ENCODE measurements around the gene SCFD2. TPM values are rescaled to one million over a fixed set of nuclear protein-coding genes. Genes with fewer than 3 reads are reported as not detected.

The SCFD2 gene
- total and polyA plus RNA-seq, 10 of the 15 experiments (the other 5 are each of a cell fraction or from before 2014, with no cell fraction given), result 4.8 to 37.6 (median 24.9) TPM

- H3K9ac ChIP-seq (ENCODE audit: control insufficient read depth, insufficient read depth, low read length), result no peak overlapping the region
- no peaks in the 10 kb centered on the region for H3K9me3 ChIP-seq (replicated peaks; ENCODE audit: control insufficient read depth, insufficient read depth, low read length)
- intact Hi-C loops (cut with micrococcal nuclease; ENCODE audit: unreplicated experiment), result no loop called here
- SMC1A ChIA-PET (ENCODE audit: uncharacterized antibody, unreplicated experiment), result no interaction called here
- RAD21 ChIA-PET (ENCODE audit: unreplicated experiment), result interaction anchor here (0.6 kb wide), 1 partner anchor 17 kb away, joined by 3 read pairs; no protein-coding TSS in a partner anchor
- H3K36me3 ChIP-seq (ENCODE audit: control insufficient read depth in 2 of 2, insufficient read depth in 2 of 2, low read length in 1 of 2), result no peaks in the 10 kb centered on the region
- H3K79me2 ChIP-seq (ENCODE audit: control insufficient read depth, insufficient read depth, low read length), result no peaks in the 10 kb centered on the region
- in situ Hi-C loops (cut with MboI), result no loop called here
- DNase-seq (ENCODE audit: low read depth, low spot score) (no peak), ATAC-seq (no peak), FAIRE-seq (no peak)
- H3K27me3 ChIP-seq (replicated peaks in 1 of 2; ENCODE audit: control insufficient read depth in 2 of 2, insufficient read depth in 2 of 2, low read length in 1 of 2), result no peaks in the 10 kb centered on the region
- WGBS (ENCODE audit: insufficient coverage, insufficient replicate concordance, low lambda C conversion rate, missing lambda C conversion rate), result 100% methylated on average over 6 of the region's 6 CpGs
- no peak overlapping the region for H3K4me2 ChIP-seq (ENCODE audit: control insufficient read depth, insufficient read depth)
- TF ChIP-seq NBN (IDR thresholded peaks at IDR 0.05) (no peak), YBX1 (IDR thresholded peaks at IDR 0.05) (no peak), RUNX3 (IDR thresholded peaks at IDR 0.05; ENCODE audit: low read length) (no peak), BRCA1 (IDR thresholded peaks at IDR 0.05; ENCODE audit: low read depth, low read length) (no peak), EZH2 (IDR thresholded peaks at IDR 0.05; ENCODE audit: borderline replicate concordance, control insufficient read depth, low read depth, low read length) (no peak), ZNF24 (IDR thresholded peaks at IDR 0.05) (no peak), BACH1 (IDR thresholded peaks at IDR 0.05; ENCODE audit: borderline replicate concordance) (no peak), SPI1 (IDR thresholded peaks at IDR 0.05; ENCODE audit: borderline replicate concordance, insufficient read depth, low read depth, low read length) (no peak), STAT3 (IDR thresholded peaks at IDR 0.05; ENCODE audit: low read depth, low read length) (no peak), BCL11A (IDR thresholded peaks at IDR 0.05; ENCODE audit: low read depth, low read length) (no peak)
- no peak overlapping the region for H3K4me3 ChIP-seq
- H2AFZ ChIP-seq (ENCODE audit: control insufficient read depth, low read depth, low read length), result no peak overlapping the region
- CTCF ChIA-PET, result no interaction called here
- H4K20me1 ChIP-seq (ENCODE audit: control insufficient read depth, insufficient read depth), result no peaks in the 10 kb centered on the region
- no TSS peak for BruUV-seq (replicated peaks)
- H3K4me1 ChIP-seq (ENCODE audit: control insufficient read depth, insufficient read depth, low read length), result no peaks in the 10 kb centered on the region
- no peak overlapping the region for H3K27ac ChIP-seq (ENCODE audit: control insufficient read depth, insufficient read depth)
- POLR2A ChIA-PET, result no interaction called here
Measured at GRCh38 chr4:53120778-53121177, 245.1 kb downstream of the SCFD2 start.

- Histone ChIP-seq H3K9me3 (replicated peaks; ENCODE audit: control insufficient read depth, insufficient read depth, low read length) (no peaks in the 10 kb centered on the region; the same call in 2 of the 3 replicates), H3K27ac (ENCODE audit: control insufficient read depth, insufficient read depth) (no peak overlapping the region), H4K20me1 (ENCODE audit: control insufficient read depth, insufficient read depth) (no peaks in the 10 kb centered on the region), H3K79me2 (ENCODE audit: control insufficient read depth, insufficient read depth, low read length) (no peaks in the 10 kb centered on the region), H3K4me3 (no peak overlapping the region), H3K4me1 (ENCODE audit: control insufficient read depth, insufficient read depth, low read length) (no peaks in the 10 kb centered on the region), H3K27me3 (replicated peaks in 1 of 2; ENCODE audit: control insufficient read depth in 2 of 2, insufficient read depth in 2 of 2, low read length in 1 of 2) (no peaks in the 10 kb centered on the region), H3K9ac (ENCODE audit: control insufficient read depth, insufficient read depth, low read length) (no peak overlapping the region), H2AFZ (ENCODE audit: control insufficient read depth, low read depth, low read length) (no peak overlapping the region), H3K4me2 (ENCODE audit: control insufficient read depth, insufficient read depth) (no peak overlapping the region), H3K36me3 (ENCODE audit: control insufficient read depth in 2 of 2, insufficient read depth in 2 of 2, low read length in 1 of 2) (no peaks in the 10 kb centered on the region)
- ChIA-PET RAD21 (ENCODE audit: unreplicated experiment) (no interaction called here), CTCF (no interaction called here), POLR2A (no interaction called here), SMC1A (ENCODE audit: uncharacterized antibody, unreplicated experiment) (interaction anchor here (1.0 kb wide), 1 partner anchor 13 kb away, joined by 3 read pairs; no protein-coding TSS in a partner anchor)
- DNase-seq (ENCODE audit: low read depth, low spot score) (no peak), ATAC-seq (no peak), FAIRE-seq (no peak)
- TF ChIP-seq EZH2 (IDR thresholded peaks at IDR 0.05; ENCODE audit: borderline replicate concordance, control insufficient read depth, low read depth, low read length), result no peak
- TF ChIP-seq SIN3A (IDR thresholded peaks at IDR 0.05; ENCODE audit: low read depth, low read length), result no peak
- no peak for TF ChIP-seq EGR1 (IDR thresholded peaks at IDR 0.05; ENCODE audit: borderline replicate concordance in 1 of 2, low read depth in 2 of 2, low read length in 2 of 2)
- TF ChIP-seq PBX3 (IDR thresholded peaks at IDR 0.05; ENCODE audit: insufficient replicate concordance, low read depth, low read length), result no peak
- TF ChIP-seq KLF5 (IDR thresholded peaks at IDR 0.05; ENCODE audit: partially characterized antibody), result no peak
- intact Hi-C loops (cut with micrococcal nuclease; ENCODE audit: unreplicated experiment), result no loop called here
- in situ Hi-C loops (cut with MboI), result no loop called here
- no TSS peak for BruUV-seq (replicated peaks)
Measured at GRCh38 chr4:53119680-53120079, 246.2 kb downstream of the SCFD2 start.
